ENCODE measurements around the gene CDK12.
"Not testable (repeated sequence)": the region's sequence is repeated elsewhere in the genome, so short reads cannot be mapped to it uniquely, and the experiment has no call there.

CDK12 gene

GRCh38 chr17:39461113-39461925 is at the start of gene CDK12:
CDK12 (plus strand) TSS chr17:39461486; CDS start chr17:39462072, 586 bp downstream.
- no peaks in the 10 kb centered on the region for H3K9me3 ChIP-seq (ENCODE audit: control insufficient read depth, insufficient read depth, low read length)

GRCh38 chr17:39416141-39416540 is 45.1 kb upstream of the CDK12 start:
- peaks cover 21% of the 10 kb centered on the region; the same call in 1 of the 2 replicates for H3K36me3 ChIP-seq (ENCODE audit: control insufficient read depth, insufficient read depth, low read length)
- no peak for DNase-seq (ENCODE audit: low read depth, low spot score)
- no peaks in the 10 kb centered on the region for H3K27me3 ChIP-seq (ENCODE audit: control insufficient read depth, insufficient read depth, low read length)
- H3K9me3 ChIP-seq (ENCODE audit: control insufficient read depth, insufficient read depth, low read length) = no peaks in the 10 kb centered on the region
- H3K27ac ChIP-seq (ENCODE audit: low read length) = no peak overlapping the region
- WGBS (ENCODE audit: insufficient coverage, insufficient read length) = no CpG with 5 or more reads among the region's 1 CpG
- H3K4me3 ChIP-seq (ENCODE audit: low read length) = no peak overlapping the region
- no peaks in the 10 kb centered on the region for H3K4me1 ChIP-seq (ENCODE audit: control insufficient read depth, insufficient read depth, low read length)

More at GRCh38 chr17:39461113-39461925, at the start of gene CDK12:
- Histone ChIP-seq H3K4me1 (ENCODE audit: control insufficient read depth, insufficient read depth, low read length) (no peaks in the 10 kb centered on the region), H3K27me3 (ENCODE audit: control insufficient read depth, insufficient read depth, low read length) (no peaks in the 10 kb centered on the region), H3K4me3 (ENCODE audit: low read length) (peak within 1 kb of the TSS; percentile 86), H3K36me3 (ENCODE audit: control insufficient read depth, insufficient read depth, low read length) (no peaks in the 10 kb centered on the region), H3K27ac (ENCODE audit: low read length) (no peak within 1 kb of the TSS)
- peak; percentile 99 for DNase-seq (ENCODE audit: low read depth, low spot score)
- 100% methylated on average over 1 of the region's 51 CpGs for WGBS (ENCODE audit: insufficient coverage, insufficient read length)

GRCh38 chr17:39429600-39429999 is 31.7 kb upstream of the CDK12 start:
- H3K4me1 ChIP-seq (ENCODE audit: control insufficient read depth, insufficient read depth, low read length) = no peaks in the 10 kb centered on the region
- no peaks in the 10 kb centered on the region for H3K9me3 ChIP-seq (ENCODE audit: control insufficient read depth, insufficient read depth, low read length)
- no peak for DNase-seq (ENCODE audit: low read depth, low spot score)
- H3K4me3 ChIP-seq (ENCODE audit: low read length) = no peak overlapping the region
- peaks cover 22% of the 10 kb centered on the region for H3K36me3 ChIP-seq (ENCODE audit: control insufficient read depth, insufficient read depth, low read length)
- H3K27me3 ChIP-seq (ENCODE audit: control insufficient read depth, insufficient read depth, low read length) = no peaks in the 10 kb centered on the region
- no CpG with 5 or more reads among the region's 4 CpGs for WGBS (ENCODE audit: insufficient coverage, insufficient read length)
- no peak overlapping the region for H3K27ac ChIP-seq (ENCODE audit: low read length)

GRCh38 chr17:39439868-39440267 is 21.4 kb upstream of the CDK12 start:
- not testable (repeated sequence) for H3K27ac ChIP-seq (ENCODE audit: low read length); H3K4me3 ChIP-seq (ENCODE audit: low read length); H3K4me1 ChIP-seq (ENCODE audit: control insufficient read depth, insufficient read depth, low read length); H3K9me3 ChIP-seq (ENCODE audit: control insufficient read depth, insufficient read depth, low read length); H3K36me3 ChIP-seq (ENCODE audit: control insufficient read depth, insufficient read depth, low read length); DNase-seq (ENCODE audit: low read depth, low spot score); H3K27me3 ChIP-seq (ENCODE audit: control insufficient read depth, insufficient read depth, low read length)
- WGBS (ENCODE audit: insufficient coverage, insufficient read length) = no CpG with 5 or more reads among the region's 2 CpGs

GRCh38 chr17:39443326-39443725 is 18.0 kb upstream of the CDK12 start:
- H3K36me3 ChIP-seq (ENCODE audit: control insufficient read depth, insufficient read depth, low read length) = peaks cover 5% of the 10 kb centered on the region; the same call in 1 of the 2 replicates
- no peaks in the 10 kb centered on the region for H3K27me3 ChIP-seq (ENCODE audit: control insufficient read depth, insufficient read depth, low read length)
- no peaks in the 10 kb centered on the region for H3K4me1 ChIP-seq (ENCODE audit: control insufficient read depth, insufficient read depth, low read length)
- no peak overlapping the region for H3K4me3 ChIP-seq (ENCODE audit: low read length)
- H3K27ac ChIP-seq (ENCODE audit: low read length) = no peak overlapping the region
- no peak for DNase-seq (ENCODE audit: low read depth, low spot score)
- H3K9me3 ChIP-seq (ENCODE audit: control insufficient read depth, insufficient read depth, low read length) = no peaks in the 10 kb centered on the region

GRCh38 chr17:39447561-39447960 is 13.7 kb upstream of the CDK12 start:
- H3K4me3 ChIP-seq (ENCODE audit: low read length) = no peak overlapping the region
- no peaks in the 10 kb centered on the region for H3K27me3 ChIP-seq (ENCODE audit: control insufficient read depth, insufficient read depth, low read length)
- no peak for DNase-seq (ENCODE audit: low read depth, low spot score)
- WGBS (ENCODE audit: insufficient coverage, insufficient read length) = 71% methylated on average over 1 of the region's 5 CpGs
- H3K36me3 ChIP-seq (ENCODE audit: control insufficient read depth, insufficient read depth, low read length) = peaks cover 2% of the 10 kb centered on the region; the same call in 1 of the 2 replicates
- H3K4me1 ChIP-seq (ENCODE audit: control insufficient read depth, insufficient read depth, low read length) = no peaks in the 10 kb centered on the region
- H3K9me3 ChIP-seq (ENCODE audit: control insufficient read depth, insufficient read depth, low read length) = no peaks in the 10 kb centered on the region
- no peak overlapping the region for H3K27ac ChIP-seq (ENCODE audit: low read length)

GRCh38 chr17:39450051-39450450 is 11.2 kb upstream of the CDK12 start:
- no peaks in the 10 kb centered on the region for H3K27me3 ChIP-seq (ENCODE audit: control insufficient read depth, insufficient read depth, low read length)
- H3K4me3 ChIP-seq (ENCODE audit: low read length) = peak overlapping the region; percentile 91; the same call in 1 of the 2 replicates
- no peak for DNase-seq (ENCODE audit: low read depth, low spot score)
- no CpG with 5 or more reads among the region's 13 CpGs for WGBS (ENCODE audit: insufficient coverage, insufficient read length)
- no peak overlapping the region for H3K27ac ChIP-seq (ENCODE audit: low read length)
- no peaks in the 10 kb centered on the region for H3K4me1 ChIP-seq (ENCODE audit: control insufficient read depth, insufficient read depth, low read length)
- peaks cover 2% of the 10 kb centered on the region; the same call in 1 of the 2 replicates for H3K36me3 ChIP-seq (ENCODE audit: control insufficient read depth, insufficient read depth, low read length)
- H3K9me3 ChIP-seq (ENCODE audit: control insufficient read depth, insufficient read depth, low read length) = no peaks in the 10 kb centered on the region

- no peaks in the 10 kb centered on the region for H3K9me3 ChIP-seq (ENCODE audit: control insufficient read depth, insufficient read depth, low read length)
- H3K4me1 ChIP-seq (ENCODE audit: control insufficient read depth, insufficient read depth, low read length) = no peaks in the 10 kb centered on the region
- H3K27ac ChIP-seq (ENCODE audit: low read length) = no peak within 1 kb of the TSS
- no peaks in the 10 kb centered on the region; the same call in 1 of the 2 replicates for H3K36me3 ChIP-seq (ENCODE audit: control insufficient read depth, insufficient read depth, low read length)
- WGBS (ENCODE audit: insufficient coverage, insufficient read length) = no CpG with 5 or more reads among the region's 37 CpGs
- no peaks in the 10 kb centered on the region for H3K27me3 ChIP-seq (ENCODE audit: control insufficient read depth, insufficient read depth, low read length)
- peak; percentile 99 for DNase-seq (ENCODE audit: low read depth, low spot score)
- H3K4me3 ChIP-seq (ENCODE audit: low read length) = peak within 1 kb of the TSS; percentile 91
Observed at GRCh38 chr17:39450847-39451581, 10.3 kb upstream of the CDK12 start, which contains the start of gene MED1. MED1 (minus strand) TSS chr17:39451263; CDS start chr17:39451062, 201 bp downstream.

- Histone ChIP-seq H3K4me3 (ENCODE audit: low read length) (no peak overlapping the region), H3K4me1 (ENCODE audit: control insufficient read depth, insufficient read depth, low read length) (no peaks in the 10 kb centered on the region), H3K27ac (ENCODE audit: low read length) (no peak overlapping the region), H3K27me3 (ENCODE audit: control insufficient read depth, insufficient read depth, low read length) (no peaks in the 10 kb centered on the region), H3K9me3 (ENCODE audit: control insufficient read depth, insufficient read depth, low read length) (no peaks in the 10 kb centered on the region), H3K36me3 (ENCODE audit: control insufficient read depth, insufficient read depth, low read length) (no peaks in the 10 kb centered on the region)
- no peak for DNase-seq (ENCODE audit: low read depth, low spot score)
- WGBS (ENCODE audit: insufficient coverage, insufficient read length) = no CpG with 5 or more reads among the region's 4 CpGs
Observed at GRCh38 chr17:39455919-39456318, 5.4 kb upstream of the CDK12 start.

- no peaks in the 10 kb centered on the region for H3K9me3 ChIP-seq (ENCODE audit: control insufficient read depth, insufficient read depth, low read length)
- no peaks in the 10 kb centered on the region for H3K36me3 ChIP-seq (ENCODE audit: control insufficient read depth, insufficient read depth, low read length)
- no CpG with 5 or more reads among the region's 34 CpGs for WGBS (ENCODE audit: insufficient coverage, insufficient read length)
- H3K27ac ChIP-seq (ENCODE audit: low read length) = no peak overlapping the region
- no peaks in the 10 kb centered on the region for H3K4me1 ChIP-seq (ENCODE audit: control insufficient read depth, insufficient read depth, low read length)
- DNase-seq (ENCODE audit: low read depth, low spot score) = no peak
- H3K4me3 ChIP-seq (ENCODE audit: low read length) = peak overlapping the region; percentile 86; the same call in 1 of the 2 replicates
- no peaks in the 10 kb centered on the region for H3K27me3 ChIP-seq (ENCODE audit: control insufficient read depth, insufficient read depth, low read length)
Observed at GRCh38 chr17:39461926-39462569, 762 bp downstream of the CDK12 start.

Data from iPS DF 6.9 (cell line).